DMS153 treated with DMSO at 0.1 percent for 48 hours (cell line): ENCODE results near the gene CRIM1.

Source experiments
- DNase-seq: peaks from one replicate; lab custom pipeline; 2025; ENCODE audit not compliant: unreplicated experiment; lab: John Stamatoyannopoulos, UW

The CRIM1 gene

DNA sequence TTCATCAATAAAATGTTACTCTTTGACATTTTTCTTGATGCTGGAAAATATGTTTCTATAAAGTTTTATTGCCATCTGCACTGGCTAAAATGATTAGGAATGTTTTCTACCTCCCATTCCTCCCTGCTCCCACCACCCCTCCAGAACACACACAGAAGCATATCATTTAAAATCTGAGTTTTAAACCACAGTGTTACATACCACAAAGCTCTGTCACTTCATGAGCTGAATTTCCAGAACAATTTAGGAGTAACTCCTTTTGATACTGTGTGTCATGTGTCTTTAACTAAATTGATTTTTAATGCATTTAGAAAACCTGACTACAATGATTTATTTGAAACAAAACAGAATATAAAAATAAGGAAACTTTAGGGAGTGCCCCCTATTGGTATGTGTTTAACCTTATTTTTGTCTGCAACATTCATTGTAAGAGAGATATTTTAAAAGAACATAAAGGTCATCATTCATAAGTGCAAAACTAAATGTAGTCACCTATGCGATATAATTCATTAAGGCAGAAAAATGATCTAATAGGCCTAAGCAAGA lies 190.4 kb downstream of the CRIM1 start:
- DNase-seq: no peak

DNA sequence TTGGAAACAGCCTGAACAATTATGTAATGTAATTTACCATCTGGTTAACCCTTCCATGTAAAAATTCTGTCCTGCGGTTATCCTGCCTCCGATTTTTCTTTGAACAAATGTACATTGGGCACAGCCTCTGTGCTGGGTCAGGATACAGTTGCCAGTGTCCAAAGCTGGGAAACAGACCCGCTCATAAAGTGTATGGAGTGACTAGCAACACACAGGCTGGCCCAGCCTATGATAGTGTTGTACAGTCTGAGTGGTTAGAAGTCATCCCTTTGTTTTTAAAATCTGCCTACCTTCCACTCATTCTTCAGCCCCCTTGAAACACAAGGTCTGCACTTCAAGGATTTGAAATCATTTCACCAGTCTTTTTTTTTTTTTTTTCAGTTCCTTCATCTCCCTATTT lies 192.3 kb downstream of the CRIM1 start:
- DNase-seq: no peak

DNA sequence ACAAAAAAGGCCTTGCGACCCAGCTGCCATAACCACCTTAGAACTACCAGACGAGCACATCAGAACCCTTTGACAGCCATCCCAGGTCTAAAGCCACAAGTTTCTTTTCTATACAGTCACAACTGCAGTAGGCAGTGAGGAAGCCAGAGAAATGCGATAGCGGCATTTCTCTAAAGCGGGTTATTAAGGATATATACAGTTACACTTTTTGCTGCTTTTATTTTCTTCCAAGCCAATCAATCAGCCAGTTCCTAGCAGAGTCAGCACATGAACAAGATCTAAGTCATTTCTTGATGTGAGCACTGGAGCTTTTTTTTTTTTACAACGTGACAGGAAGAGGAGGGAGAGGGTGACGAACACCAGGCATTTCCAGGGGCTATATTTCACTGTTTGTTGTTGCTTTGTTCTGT lies 193.6 kb downstream of the CRIM1 start:
- DNase-seq: no peak

DNA sequence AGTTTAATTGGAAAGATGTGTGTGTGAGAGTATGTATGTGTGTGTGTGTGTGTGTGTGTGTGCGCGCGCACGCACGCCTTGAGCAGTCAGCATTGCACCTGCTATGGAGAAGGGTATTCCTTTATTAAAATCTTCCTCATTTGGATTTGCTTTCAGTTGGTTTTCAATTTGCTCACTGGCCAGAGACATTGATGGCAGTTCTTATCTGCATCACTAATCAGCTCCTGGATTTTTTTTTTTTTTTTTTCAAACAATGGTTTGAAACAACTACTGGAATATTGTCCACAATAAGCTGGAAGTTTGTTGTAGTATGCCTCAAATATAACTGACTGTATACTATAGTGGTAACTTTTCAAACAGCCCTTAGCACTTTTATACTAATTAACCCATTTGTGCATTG lies 194.4 kb downstream of the CRIM1 start:
- DNase-seq: no peak

DNA sequence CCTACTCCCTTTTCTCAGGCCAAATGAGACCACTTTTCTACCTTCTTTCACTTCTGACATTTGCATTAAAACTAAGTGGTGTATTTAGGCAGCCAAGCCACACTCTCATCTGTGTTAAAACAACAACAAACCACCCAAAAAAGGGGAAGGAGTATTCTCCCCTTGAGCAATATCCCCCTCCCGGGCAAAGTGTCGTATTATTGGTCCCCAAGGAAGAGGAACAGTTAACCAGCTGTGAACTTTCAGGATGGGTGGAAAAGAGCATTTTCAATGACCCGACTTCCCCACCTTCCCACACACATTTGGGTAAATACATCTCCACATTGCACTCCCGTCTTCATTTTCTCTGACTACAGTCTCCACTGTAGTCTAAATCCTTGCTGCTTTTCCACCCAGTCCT lies 198.1 kb downstream of the CRIM1 start:
- DNase-seq: no peak

DNA sequence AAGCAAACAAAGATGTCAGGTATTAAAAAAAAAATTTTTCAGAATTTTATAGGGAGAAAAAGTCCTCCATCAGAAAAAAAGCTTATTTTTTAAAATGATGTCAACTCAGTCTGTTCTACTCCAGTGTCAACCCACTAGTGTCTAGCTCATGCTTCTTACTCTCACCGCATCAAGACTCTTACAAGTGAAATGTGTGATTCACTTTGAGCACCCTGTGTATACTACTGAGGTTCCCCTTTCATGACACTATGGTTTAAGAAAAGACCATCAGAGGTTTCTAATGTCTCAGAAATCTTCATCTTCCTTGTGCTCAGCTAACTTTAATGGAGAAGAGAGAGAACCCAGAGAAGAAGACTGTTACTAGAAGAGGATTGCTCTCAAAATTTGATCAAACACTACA lies 199.0 kb downstream of the CRIM1 start:
- DNase-seq: no peak

DNA sequence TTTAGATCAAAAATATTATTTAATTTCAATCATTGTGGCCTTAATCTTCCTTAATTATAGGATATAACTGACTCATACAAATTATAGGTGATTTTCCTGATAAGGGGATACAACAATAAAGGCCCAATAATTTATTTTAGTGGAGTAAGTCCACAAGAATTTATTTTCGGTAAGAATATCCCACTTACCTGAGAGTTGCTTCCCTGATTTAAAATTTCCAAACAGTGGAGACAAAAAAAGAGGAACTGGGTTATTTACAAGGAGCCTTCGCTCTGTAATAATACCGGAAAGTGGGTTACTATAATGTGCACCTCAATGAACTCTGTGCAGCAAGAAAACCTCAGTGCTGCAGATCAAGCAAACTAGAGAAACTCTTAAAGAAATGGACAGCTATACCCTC lies 200.2 kb downstream of the CRIM1 start:
- no peak for DNase-seq

DNA sequence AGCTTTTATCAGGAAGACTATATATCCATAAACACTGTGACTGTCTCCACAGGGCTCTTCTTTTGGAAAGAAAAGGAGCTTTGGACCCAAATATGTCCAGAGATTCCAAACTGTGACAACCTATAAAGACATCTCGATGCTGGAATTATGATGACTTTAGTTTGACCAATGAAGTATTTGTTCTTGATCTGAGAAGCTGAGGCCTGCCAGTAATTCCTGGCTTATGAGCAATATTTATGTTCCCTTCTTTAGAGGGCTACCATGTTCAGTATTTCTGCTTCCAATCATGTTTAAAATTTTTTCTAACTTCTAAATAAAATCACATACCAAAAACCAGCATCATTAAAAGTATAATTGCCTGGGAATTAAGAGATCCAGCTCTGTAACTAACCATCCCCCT lies 201.3 kb downstream of the CRIM1 start:
- no peak for DNase-seq

DNA sequence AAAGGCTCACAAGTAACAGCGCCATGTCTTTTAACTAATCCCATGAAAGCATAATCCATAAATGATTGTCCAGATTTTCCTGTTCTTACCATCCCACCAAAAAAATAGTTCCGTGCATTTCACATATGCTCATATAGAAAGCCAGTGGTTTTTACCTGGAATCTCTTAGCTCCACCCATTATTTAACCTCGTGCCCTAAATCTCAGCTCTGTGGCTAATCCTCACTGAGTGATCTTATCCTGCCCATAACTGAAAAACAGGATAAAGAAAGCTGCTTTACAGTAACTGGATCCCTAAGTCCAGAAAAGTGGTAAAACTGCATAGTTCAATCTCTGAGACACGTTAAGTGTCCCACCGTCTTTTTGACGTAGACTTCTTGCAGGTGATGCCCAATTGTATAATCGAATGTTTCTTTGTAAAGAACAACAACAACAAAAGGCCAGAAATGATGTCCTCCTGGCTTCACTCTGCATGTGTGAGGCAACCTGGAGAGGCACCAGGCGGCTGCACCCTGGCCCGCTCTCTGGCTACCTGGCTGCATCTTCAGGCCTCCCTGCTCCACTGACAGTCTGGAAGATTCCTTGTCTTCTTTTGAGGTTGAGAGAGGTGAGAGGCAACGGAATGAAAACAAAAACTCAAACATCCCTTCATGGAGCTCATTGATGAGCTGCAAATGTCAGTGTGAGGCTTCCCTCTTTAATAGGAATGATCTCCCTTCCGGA lies 203.8 kb downstream of the CRIM1 start:
- DNase-seq: no peak

DNA sequence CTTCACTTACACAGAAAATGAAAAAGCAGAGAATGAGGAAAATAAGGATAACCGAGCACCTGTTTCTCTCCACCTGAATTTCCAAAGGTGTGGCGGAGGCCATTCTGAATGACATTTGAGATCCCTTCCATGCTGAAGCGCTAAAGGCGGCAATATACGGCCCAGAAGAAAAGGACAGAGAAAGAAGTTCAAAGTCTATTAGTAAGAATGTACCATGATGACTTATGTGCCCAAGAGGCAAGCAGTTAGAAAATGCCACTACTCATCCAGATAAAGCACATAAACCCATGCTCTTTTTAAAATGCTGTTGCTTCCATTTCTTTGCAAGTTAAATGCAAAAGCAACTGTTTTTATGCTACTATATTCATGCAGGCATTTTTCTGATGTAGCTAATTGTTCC lies 205.1 kb downstream of the CRIM1 start:
- no peak for DNase-seq

DNA sequence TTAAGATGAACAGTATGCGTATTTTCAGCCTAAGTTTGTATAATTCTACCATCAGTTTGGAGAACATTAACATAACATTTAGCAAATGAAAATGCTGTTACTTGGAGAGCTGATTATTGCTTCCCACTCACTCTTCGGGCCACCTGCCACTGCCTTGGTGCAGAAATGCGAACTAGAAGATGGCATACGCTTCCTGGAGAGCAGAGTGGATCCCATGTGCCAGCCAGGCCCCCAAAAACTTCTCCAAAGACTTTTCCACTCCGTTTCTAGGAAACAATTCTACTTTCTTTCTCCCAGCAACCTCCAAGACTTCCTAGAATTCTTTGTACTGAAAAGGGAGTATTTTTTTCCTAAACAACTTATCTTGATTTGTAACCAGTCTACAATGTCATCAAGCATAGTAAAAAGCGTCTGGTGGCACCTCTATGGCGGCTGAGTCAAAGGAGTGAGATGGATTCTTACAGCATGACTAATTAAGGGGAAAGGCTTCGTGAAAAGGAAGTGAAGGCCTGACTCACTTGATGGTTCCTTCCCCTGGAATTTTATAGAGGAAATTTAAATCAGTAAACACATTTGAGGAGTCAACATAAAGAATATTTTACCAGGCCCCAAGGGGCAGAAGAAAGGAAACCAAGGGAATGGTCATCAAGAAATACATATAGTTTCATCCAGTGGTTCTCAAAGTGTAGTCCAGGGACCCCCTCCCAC lies 205.8 kb downstream of the CRIM1 start:
- DNase-seq: no peak

DNA sequence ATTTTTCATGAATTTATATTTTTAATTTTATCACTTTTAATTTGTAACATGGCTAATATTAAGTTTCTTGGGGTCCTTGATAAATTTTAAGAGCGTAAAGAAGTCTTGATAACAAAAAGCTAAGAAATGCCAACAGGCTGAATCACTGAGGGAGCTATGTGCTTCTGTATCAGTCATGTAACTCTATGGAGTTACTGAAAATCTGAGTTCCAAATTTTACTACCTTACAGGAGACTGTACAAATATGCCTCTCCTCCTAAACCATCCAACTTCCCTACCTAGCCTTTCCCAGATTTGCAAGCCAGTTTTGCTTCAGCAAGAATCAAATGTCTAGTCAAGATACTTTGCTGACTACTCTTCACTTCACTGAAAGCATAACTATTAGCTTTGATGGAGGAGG lies 206.7 kb downstream of the CRIM1 start:
- DNase-seq: no peak

DNA sequence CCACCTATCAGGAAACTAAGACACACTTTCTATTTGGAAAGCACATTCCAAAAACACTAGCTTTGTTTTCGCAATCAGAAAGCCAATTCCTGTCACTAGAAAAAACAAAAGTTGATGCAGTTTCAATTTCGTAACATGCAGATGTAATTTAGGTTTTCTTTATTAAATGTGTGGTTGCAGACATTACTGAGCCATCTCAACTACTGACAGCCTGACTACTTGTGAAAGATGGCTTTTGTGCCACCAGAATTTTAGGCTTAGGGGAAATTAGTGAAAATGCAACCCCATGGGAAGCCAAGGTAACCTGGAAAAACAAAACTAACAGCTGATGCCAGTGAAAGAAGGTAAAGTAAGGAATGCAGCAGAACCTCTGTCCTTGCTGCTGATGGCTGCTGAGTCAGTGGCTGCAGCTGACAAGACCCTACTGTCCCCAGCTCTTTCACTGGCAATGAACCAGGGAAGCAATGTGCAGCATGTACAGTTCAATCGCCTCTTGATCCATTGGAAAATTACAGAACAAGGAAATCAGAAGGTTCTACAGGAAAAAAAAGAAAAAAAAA lies 207.5 kb downstream of the CRIM1 start:
- DNase-seq: no peak

DNA sequence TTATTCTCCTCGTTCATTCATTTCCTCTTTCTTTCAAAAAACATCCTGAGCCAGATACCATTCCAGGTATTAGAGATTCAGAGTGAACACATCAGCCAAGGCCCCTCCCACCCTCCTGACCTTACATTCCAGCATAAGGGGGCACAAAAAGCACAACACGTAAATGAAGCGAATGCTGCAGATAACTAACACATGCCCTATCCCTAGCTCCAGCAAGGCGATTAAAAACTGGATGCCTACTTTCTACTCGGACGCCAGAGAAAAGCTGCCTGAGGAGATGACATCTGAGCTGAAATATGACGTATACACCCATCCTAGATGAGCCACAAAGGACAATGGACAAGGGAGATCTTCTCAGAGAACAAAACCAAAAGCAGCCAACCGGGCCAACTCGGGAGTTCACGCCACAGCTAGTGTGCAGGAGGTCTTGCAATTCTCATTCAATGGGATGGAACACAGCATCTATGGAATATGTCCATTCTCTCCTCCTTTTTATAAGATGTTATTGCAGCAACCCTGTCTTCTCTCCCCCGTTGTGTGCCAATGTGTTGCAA lies 208.9 kb downstream of the CRIM1 start:
- no peak for DNase-seq

DNA sequence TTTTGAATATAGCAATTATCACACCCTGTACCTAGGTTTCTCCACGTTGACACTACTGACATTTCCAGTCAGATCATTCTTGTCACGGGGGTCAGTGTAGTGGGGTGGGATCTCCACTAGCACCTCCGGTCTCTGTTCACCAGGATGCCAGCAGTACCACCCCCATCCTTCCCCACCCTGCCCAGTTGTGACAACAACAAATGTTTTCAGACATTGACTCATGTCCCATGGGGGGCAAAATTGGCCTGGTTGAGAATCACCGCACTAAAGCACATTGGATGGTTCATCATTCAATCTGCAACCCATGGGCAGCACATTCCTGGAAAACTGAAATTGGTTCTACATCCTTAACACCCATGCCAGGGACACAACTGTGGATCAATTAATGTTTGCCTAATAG lies 210.1 kb downstream of the CRIM1 start:
- DNase-seq: no peak

DNA sequence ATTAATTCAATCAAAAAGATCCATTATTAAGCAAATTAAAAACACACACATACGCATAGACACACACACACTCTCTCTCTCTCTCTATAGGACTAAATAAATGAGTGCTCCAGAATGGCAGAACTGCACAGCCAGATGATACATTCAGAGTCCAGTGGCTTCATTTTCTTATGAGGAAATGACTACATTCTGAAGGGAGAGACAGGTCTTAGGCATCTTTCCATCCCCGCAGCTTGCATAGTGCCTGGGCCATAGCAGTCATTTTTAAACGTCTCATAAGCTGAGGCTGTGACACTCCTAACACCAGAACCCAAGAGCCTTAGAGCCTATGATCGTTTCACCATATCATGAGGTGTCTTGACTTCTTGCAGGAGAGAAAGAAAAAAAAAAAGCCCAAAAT lies 211.3 kb downstream of the CRIM1 start:
- no peak for DNase-seq

DNA sequence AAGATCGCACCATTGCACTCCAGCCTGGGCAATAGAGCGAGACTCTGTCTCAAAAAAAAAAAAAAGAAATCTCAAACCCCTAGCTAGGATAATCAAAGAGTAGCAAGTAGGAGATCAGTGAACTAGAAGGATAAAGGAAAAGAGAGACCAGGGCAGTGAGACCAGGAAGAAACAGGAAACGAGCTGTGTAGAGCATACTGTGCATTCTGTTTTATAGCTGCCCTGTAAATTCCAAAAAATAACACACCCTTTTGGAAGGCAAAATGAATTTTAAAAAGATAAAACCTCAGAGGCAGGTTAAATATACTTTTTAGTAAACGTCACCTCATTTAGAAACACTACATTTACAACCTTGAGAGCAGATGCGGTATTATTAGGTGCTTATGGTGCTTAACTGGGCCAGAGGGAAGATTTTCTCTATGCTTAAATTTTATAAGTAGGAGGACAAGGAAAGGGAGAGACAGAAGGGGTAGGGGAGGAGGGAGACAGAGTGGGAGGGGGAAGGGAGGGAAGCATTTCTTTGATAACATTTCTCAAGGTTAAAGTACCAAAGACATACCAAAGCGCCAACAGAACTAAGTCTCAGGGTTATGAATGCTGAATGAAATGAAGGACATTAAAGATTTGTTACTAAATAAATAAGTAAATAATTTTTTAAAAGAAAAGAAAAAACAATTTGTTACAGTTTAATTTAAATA lies 212.3 kb downstream of the CRIM1 start:
- no peak for DNase-seq

DNA sequence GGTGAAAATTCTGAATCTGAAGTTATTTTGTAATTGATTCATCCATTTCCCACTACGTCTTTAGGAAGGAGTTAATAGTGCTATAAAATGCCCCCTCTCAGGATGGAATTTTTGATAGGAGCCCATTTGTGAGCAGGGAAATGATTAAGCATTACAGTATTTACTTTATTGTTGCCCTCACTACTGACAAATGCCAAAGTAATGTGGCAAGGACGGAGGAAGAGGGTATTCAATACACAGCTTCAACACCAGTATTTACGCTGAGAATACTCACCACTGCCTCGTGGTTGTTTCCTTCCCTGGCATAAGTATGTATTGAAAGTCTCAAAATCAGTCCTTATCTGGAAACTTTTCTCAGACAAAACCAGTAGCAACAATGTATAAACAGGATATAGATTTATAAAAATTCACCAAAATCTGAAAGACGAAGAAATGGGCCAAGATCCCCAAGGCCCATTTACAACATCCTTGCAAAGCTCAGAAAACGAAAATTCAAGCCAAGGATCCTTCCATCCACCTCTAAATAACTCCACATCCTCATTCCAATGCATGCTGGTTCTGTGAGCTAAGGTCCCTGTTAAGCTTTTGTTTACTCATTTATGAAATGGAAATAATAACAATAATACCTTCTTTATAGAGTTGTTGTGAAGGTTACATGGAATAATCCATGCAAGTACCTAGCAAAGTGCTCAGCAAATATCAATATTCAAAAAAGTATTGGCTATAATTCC lies 213.1 kb downstream of the CRIM1 start:
- no peak for DNase-seq

DNA sequence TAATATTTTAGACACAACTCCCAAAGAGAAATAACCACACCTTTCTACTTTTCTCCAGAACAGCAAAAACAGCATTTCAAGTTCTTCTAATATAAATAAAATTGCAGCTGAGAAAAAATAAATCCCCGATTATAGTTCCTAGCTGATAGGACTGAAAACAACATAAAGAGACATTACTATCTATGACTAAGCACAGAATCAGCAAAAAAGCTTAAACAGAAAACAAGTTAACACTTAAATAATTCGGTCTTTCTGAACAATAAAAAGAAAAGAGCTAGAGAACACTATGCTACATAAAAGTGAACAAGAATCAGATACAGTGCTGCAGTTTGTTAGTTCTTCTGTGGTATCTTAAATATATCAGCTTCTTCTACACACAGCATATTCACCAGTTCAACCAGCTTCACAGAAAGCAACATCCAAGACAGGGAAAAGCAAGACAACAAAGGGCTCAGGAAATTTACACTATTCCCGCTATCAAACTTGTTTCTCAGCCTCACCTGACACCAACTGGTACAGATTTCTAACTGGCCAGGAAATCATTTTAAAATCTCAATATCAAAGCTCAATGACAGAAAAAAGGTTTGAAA lies 213.8 kb downstream of the CRIM1 start:
- no peak for DNase-seq

DNA sequence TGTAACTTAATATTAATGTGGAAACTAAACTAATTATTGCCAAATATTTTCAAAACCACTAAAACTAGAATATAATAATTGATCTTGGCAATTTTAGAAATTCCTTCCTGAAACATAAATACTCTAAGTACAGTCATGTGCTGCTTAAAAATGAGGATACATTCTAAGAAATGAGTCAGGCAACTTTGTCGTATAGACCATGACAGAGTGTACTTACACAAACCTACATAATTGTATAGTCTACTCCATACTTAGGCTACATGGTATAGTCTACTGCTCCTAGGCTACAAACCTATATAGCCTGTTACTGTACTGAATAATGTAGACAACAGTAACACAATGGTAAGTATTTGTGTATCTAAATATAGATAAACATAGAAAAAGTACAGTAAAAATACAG lies 214.8 kb downstream of the CRIM1 start:
- DNase-seq: no peak
